ENCODE measurements around the gene GLT6D1. TPM values are rescaled to one million over a fixed set of nuclear protein-coding genes. Genes with fewer than 3 reads are reported as not detected.

The GLT6D1 gene
- total RNA-seq, 1 donor from 2014 or later = not detected

GRCh38 chr9:135592331-135592590 is 47.1 kb downstream of the GLT6D1 start:
- H3K27ac ChIP-seq = no peak overlapping the region
- no peaks in the 10 kb centered on the region for H3K4me1 ChIP-seq
- no peaks in the 10 kb centered on the region for H3K27me3 ChIP-seq
- no peak for DNase-seq (ENCODE audit: low spot score in 2 of 2)
- H3K9me3 ChIP-seq = no peaks in the 10 kb centered on the region
- H3K36me3 ChIP-seq = no peaks in the 10 kb centered on the region
- TF ChIP-seq CTCF (IDR thresholded peaks at IDR 0.05) = no peak
- no peak overlapping the region for H3K4me3 ChIP-seq
- intact Hi-C loops (cut with DNase I) = no loop called here

GRCh38 chr9:135591506-135592330 is 47.6 kb downstream of the GLT6D1 start:
- Histone ChIP-seq H3K9me3 (no peaks in the 10 kb centered on the region), H3K4me1 (no peaks in the 10 kb centered on the region), H3K4me3 (no peak overlapping the region), H3K27me3 (no peaks in the 10 kb centered on the region), H3K36me3 (no peaks in the 10 kb centered on the region), H3K27ac (no peak overlapping the region)
- intact Hi-C loops (cut with DNase I) = no loop called here
- TF ChIP-seq CTCF (IDR thresholded peaks at IDR 0.05) = no peak
- DNase-seq (ENCODE audit: low spot score in 2 of 2) = no peak

GRCh38 chr9:135590486-135591079 is 48.8 kb downstream of the GLT6D1 start:
- no peak for TF ChIP-seq CTCF (IDR thresholded peaks at IDR 0.05)
- no peak for DNase-seq (ENCODE audit: low spot score in 2 of 2)
- no peaks in the 10 kb centered on the region for H3K4me1 ChIP-seq
- no peak overlapping the region for H3K4me3 ChIP-seq
- H3K27me3 ChIP-seq = no peaks in the 10 kb centered on the region
- no peaks in the 10 kb centered on the region for H3K9me3 ChIP-seq
- no peaks in the 10 kb centered on the region for H3K36me3 ChIP-seq
- intact Hi-C loops (cut with DNase I) = no loop called here
- H3K27ac ChIP-seq = no peak overlapping the region

GRCh38 chr9:135589596-135590485 is 49.5 kb downstream of the GLT6D1 start:
- Histone ChIP-seq H3K36me3 (no peaks in the 10 kb centered on the region), H3K4me1 (no peaks in the 10 kb centered on the region), H3K27me3 (no peaks in the 10 kb centered on the region), H3K4me3 (no peak overlapping the region), H3K9me3 (no peaks in the 10 kb centered on the region), H3K27ac (no peak overlapping the region)
- no peak for TF ChIP-seq CTCF (IDR thresholded peaks at IDR 0.05)
- no peak for DNase-seq (ENCODE audit: low spot score in 2 of 2)
- intact Hi-C loops (cut with DNase I) = no loop called here

- intact Hi-C loops (cut with DNase I) = no loop called here
- no peaks in the 10 kb centered on the region for H3K9me3 ChIP-seq
- TF ChIP-seq CTCF (IDR thresholded peaks at IDR 0.05) = no peak
- H3K27me3 ChIP-seq = no peaks in the 10 kb centered on the region
- H3K4me1 ChIP-seq = no peaks in the 10 kb centered on the region
- no peak overlapping the region for H3K27ac ChIP-seq
- no peak for DNase-seq (ENCODE audit: low spot score in 2 of 2)
- no peak overlapping the region for H3K4me3 ChIP-seq
- H3K36me3 ChIP-seq = no peaks in the 10 kb centered on the region
Measured at GRCh38 chr9:135588886-135589595, 50.3 kb downstream of the GLT6D1 start.
